Neural progenitor cell (in vitro differentiated cells): ENCODE measurements around the gene PCYT1A. TPM values are rescaled to one million over a fixed set of nuclear protein-coding genes. Genes with fewer than 3 reads are reported as not detected.

Experiments
- DNase-seq: peaks from one replicate; pipeline ENCODE4 v3.0.0-alpha.2; 2016; ENCODE audit warnings: low spot score
- H2AFZ ChIP-seq: fragments of 200-600 bp; sonication (generic); replicated peaks from 2 replicates; pipeline ENCODE4 v1.6.1; 2016; ENCODE audit warnings: antibody characterized with exemption
- H3F3A ChIP-seq: fragments of 200-600 bp; sonication (generic); 2 replicates; pipeline ENCODE4 v1.6.1; 2016; ENCODE audit warnings: antibody characterized with exemption, low read depth
- H3K27ac ChIP-seq: fragments of 200-600 bp; sonication (generic); 2 replicates; pipeline ENCODE4 v1.5.1; 2016; ENCODE audit warnings: mild to moderate bottlenecking
- H3K27me3 ChIP-seq: fragments of 200-600 bp; sonication (generic); 2 replicates; pipeline ENCODE4 v1.6.1; 2016; ENCODE audit warnings: mild to moderate bottlenecking, moderate library complexity
- H3K36me3 ChIP-seq: fragments of 200-600 bp; sonication (generic); 2 replicates; pipeline ENCODE4 v1.5.1; 2016
- H3K4me1 ChIP-seq: fragments of 200-600 bp; sonication (generic); 2 replicates; pipeline ENCODE4 v1.6.1; 2016; ENCODE audit warnings: mixed run types
- H3K4me2 ChIP-seq: fragments of 200-600 bp; sonication (generic); 2 replicates; pipeline ENCODE4 v1.6.1; 2016
- H3K4me3 ChIP-seq: fragments of 200-600 bp; sonication (generic); 2 replicates; pipeline ENCODE4 v1.5.1; 2016
- H3K79me2 ChIP-seq: fragments of 200-600 bp; sonication (generic); 2 replicates; pipeline ENCODE4 v1.6.1; 2016; ENCODE audit warnings: low read depth
- H3K9ac ChIP-seq: fragments of 200-600 bp; sonication (generic); 2 replicates; pipeline ENCODE4 v1.6.1; 2016
- H3K9me3 ChIP-seq: fragments of 200-600 bp; sonication (generic); 2 replicates; pipeline ENCODE4 v1.5.1; 2016; ENCODE audit warnings: low read depth
- H4K20me1 ChIP-seq: fragments of 200-600 bp; sonication (generic); 2 replicates; pipeline ENCODE4 v1.6.1; 2016; ENCODE audit warnings: low read depth
- H3K27ac Mint-ChIP-seq: 3 replicates; pipeline ENCODE4 v1.8.0; 2021; ENCODE audit warnings: mixed read lengths
- H3K27me3 Mint-ChIP-seq: 2 replicates; pipeline ENCODE4 v1.8.0; 2022; ENCODE audit warnings: low read depth, mild to moderate bottlenecking, inconsistent platforms, moderate library complexity, mixed read lengths; ENCODE audit not compliant: insufficient read depth
- H3K36me3 Mint-ChIP-seq: 3 replicates; pipeline ENCODE4 v1.8.0; 2021; ENCODE audit warnings: mixed read lengths
- H3K4me1 Mint-ChIP-seq: 3 replicates; pipeline ENCODE4 v1.8.0; 2021; ENCODE audit warnings: mixed read lengths
- H3K4me3 Mint-ChIP-seq: 3 replicates; pipeline ENCODE4 v1.8.0; 2021; ENCODE audit warnings: mild to moderate bottlenecking, moderate library complexity, mixed read lengths
- H3K9me3 Mint-ChIP-seq: 3 replicates; pipeline ENCODE4 v1.8.0; 2020; ENCODE audit warnings: mixed read lengths
- EZH2 ChIP-seq: fragments of 200-600 bp; sonication (generic); IDR thresholded peaks from 2 replicates; pipeline ENCODE4 v1.6.1; 2017; ENCODE audit warnings: antibody characterized with exemption, mild to moderate bottlenecking, moderate library complexity
- EZH2phosphoT487 ChIP-seq: fragments of 200-600 bp; sonication (generic); IDR thresholded peaks from 2 replicates; pipeline ENCODE4 v1.6.1; 2017; ENCODE audit warnings: antibody characterized with exemption
- total RNA-seq: library from RNA; depleted of rRNA; stranded (reverse); fragments of >200 nt; gene quantifications from 2 replicates; pipeline ENCODE4 v1.2.3, GENCODE V29; 2015; ENCODE audit warnings: low replicate concordance
- TF ChIP-seq, protein P1 (sequence below): fragments of 200-600 bp; sonication (generic); IDR thresholded peaks from 2 replicates; pipeline ENCODE4 v1.5.1; 2017; ENCODE audit warnings: antibody characterized with exemption, mild to moderate bottlenecking

PCYT1A gene
- total RNA-seq, 1 donor from 2014 or later, result 29.3 TPM

DNA sequence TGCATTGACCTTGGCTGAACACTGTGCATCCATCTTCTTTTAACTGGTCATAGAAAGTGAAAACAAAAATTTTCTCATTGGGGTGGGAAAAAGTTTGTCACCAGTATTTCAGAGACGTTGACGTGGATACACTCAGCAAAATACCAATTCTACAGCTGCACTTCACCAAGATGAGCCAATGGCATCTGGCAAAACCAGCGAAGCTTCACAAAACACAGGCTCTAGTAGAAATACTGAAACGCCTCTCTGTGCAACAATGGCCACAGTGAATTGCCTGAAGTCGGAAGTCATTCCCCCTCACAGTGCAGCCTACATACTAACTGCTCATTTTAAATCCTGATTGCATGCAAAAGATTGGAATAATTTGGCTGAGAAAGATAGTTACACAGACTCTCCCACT is 17.0 kb downstream of the PCYT1A start:
- Mint-ChIP-seq H3K27ac (no peak overlapping the region), H3K27me3 (no peaks in the 10 kb centered on the region), H3K9me3 (no peaks in the 10 kb centered on the region), H3K4me1 (peaks cover 2% of the 10 kb centered on the region), H3K36me3 (peaks cover 20% of the 10 kb centered on the region), H3K4me3 (no peak overlapping the region)
- H3K36me3 ChIP-seq, result no peaks in the 10 kb centered on the region
- TF ChIP-seq, protein P1, sequence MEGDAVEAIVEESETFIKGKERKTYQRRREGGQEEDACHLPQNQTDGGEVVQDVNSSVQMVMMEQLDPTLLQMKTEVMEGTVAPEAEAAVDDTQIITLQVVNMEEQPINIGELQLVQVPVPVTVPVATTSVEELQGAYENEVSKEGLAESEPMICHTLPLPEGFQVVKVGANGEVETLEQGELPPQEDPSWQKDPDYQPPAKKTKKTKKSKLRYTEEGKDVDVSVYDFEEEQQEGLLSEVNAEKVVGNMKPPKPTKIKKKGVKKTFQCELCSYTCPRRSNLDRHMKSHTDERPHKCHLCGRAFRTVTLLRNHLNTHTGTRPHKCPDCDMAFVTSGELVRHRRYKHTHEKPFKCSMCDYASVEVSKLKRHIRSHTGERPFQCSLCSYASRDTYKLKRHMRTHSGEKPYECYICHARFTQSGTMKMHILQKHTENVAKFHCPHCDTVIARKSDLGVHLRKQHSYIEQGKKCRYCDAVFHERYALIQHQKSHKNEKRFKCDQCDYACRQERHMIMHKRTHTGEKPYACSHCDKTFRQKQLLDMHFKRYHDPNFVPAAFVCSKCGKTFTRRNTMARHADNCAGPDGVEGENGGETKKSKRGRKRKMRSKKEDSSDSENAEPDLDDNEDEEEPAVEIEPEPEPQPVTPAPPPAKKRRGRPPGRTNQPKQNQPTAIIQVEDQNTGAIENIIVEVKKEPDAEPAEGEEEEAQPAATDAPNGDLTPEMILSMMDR, result no peak
- no peak for TF ChIP-seq EZH2phosphoT487
- no peak for TF ChIP-seq EZH2
- DNase-seq, result no peak
- H3K4me1 ChIP-seq, result peaks cover 12% of the 10 kb centered on the region
- H3K9ac ChIP-seq, result no peak overlapping the region
- H3K27ac ChIP-seq, result no peak overlapping the region
- no peak overlapping the region for H3K4me3 ChIP-seq
- H3K9me3 ChIP-seq, result no peaks in the 10 kb centered on the region
- peaks cover 17% of the 10 kb centered on the region for H3K79me2 ChIP-seq
- H2AFZ ChIP-seq, result no peak overlapping the region
- no peak overlapping the region for H3K4me2 ChIP-seq
- H3F3A ChIP-seq, result peaks cover 11% of the 10 kb centered on the region
- no peaks in the 10 kb centered on the region for H3K27me3 ChIP-seq
- H4K20me1 ChIP-seq, result no peaks in the 10 kb centered on the region

GRCh38 chr3:196268284-196269163 is 19.0 kb downstream of the PCYT1A start:
- H3K27ac Mint-ChIP-seq, result peak overlapping the region; percentile 65
- H3F3A ChIP-seq, result peaks cover 12% of the 10 kb centered on the region
- no peak overlapping the region for H3K4me3 Mint-ChIP-seq
- H3K27ac ChIP-seq, result peak overlapping the region; percentile 46
- peaks cover 5% of the 10 kb centered on the region for H3K4me1 Mint-ChIP-seq
- no peaks in the 10 kb centered on the region for H3K9me3 Mint-ChIP-seq
- H3K9me3 ChIP-seq, result no peaks in the 10 kb centered on the region
- no peak for DNase-seq
- no peaks in the 10 kb centered on the region for H3K36me3 ChIP-seq
- no peaks in the 10 kb centered on the region for H3K27me3 ChIP-seq
- H3K9ac ChIP-seq, result no peak overlapping the region
- H3K27me3 Mint-ChIP-seq, result no peaks in the 10 kb centered on the region
- TF ChIP-seq EZH2phosphoT487 (no peak), EZH2 (no peak)
- TF ChIP-seq, protein P1, result no peak
- H3K4me3 ChIP-seq, result no peak overlapping the region
- no peak overlapping the region for H2AFZ ChIP-seq
- peaks cover 10% of the 10 kb centered on the region for H3K79me2 ChIP-seq
- peaks cover 5% of the 10 kb centered on the region for H3K4me1 ChIP-seq
- no peak overlapping the region for H3K4me2 ChIP-seq
- H3K36me3 Mint-ChIP-seq, result peaks cover 24% of the 10 kb centered on the region
- no peaks in the 10 kb centered on the region for H4K20me1 ChIP-seq

GRCh38 chr3:196263819-196264218 is 23.7 kb downstream of the PCYT1A start:
- Mint-ChIP-seq H3K4me1 (peaks cover 10% of the 10 kb centered on the region), H3K27me3 (no peaks in the 10 kb centered on the region), H3K36me3 (peaks cover 29% of the 10 kb centered on the region), H3K27ac (peak overlapping the region; percentile 1), H3K9me3 (peaks cover 3% of the 10 kb centered on the region), H3K4me3 (no peak overlapping the region)
- Histone ChIP-seq H2AFZ (no peak overlapping the region), H3K4me2 (no peak overlapping the region), H3K9me3 (no peaks in the 10 kb centered on the region), H3K4me1 (peaks cover 7% of the 10 kb centered on the region), H3K27ac (no peak overlapping the region), H3K9ac (no peak overlapping the region), H3K4me3 (no peak overlapping the region), H3K36me3 (no peaks in the 10 kb centered on the region), H3K27me3 (no peaks in the 10 kb centered on the region), H3K79me2 (no peaks in the 10 kb centered on the region), H4K20me1 (no peaks in the 10 kb centered on the region), H3F3A (peaks cover 8% of the 10 kb centered on the region)
- TF ChIP-seq, protein P1, result no peak
- no peak for TF ChIP-seq EZH2
- TF ChIP-seq EZH2phosphoT487, result no peak
- DNase-seq, result no peak
